NCI-H226 (cell line): ENCODE measurements around the gene UBE2QL1.

Source experiments
- DNase-seq: peaks from one replicate; pipeline ENCODE4 v3.0.0-alpha.2; 2015

The UBE2QL1 gene

GRCh38 chr5:6541256-6542013 is 92.8 kb downstream of the UBE2QL1 start:
- no peak for DNase-seq

DNA sequence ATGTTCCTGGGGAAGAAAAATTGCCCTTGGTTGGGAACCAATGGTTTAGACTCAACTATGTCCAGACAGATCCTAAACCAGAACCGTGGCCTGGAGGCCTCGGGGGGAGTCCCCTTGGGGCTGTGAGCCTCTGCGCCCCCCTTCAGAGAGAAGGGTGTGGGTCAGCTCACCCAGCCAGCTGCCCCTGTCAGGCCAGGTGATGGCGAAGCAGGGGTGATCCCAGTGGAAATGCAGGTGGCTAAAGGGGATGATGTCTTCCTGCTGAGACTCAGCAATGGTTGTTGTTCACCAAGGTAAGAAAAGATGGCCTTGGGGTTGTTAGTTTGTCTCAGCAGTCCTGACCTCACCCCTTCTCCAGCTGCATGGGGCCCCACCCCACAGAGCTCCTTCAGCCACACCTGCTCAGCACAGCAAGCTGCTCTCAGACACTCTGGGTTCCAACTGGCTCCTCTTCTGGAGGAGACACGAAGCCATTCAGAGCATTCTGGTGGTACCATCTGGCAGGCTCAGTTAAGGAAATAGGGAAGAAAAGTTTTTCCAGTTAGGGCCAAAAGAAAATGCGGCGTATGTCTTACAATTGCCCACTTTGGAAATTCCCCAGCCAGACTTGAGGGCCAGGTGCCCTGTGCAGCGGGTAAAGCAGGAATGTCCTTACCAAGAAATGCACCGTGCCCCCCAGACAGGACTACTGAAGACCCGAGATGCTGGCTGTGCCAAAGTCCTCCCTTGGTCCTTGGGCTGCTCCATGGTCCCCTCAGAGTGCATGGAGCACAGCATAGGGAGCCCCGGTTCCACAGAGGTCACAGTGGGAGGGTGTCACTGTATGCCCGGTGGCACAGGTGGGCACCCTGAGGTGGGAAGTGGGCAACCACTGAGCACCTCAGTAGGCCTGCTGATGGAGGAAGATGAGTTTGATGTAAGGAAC is 94.0 kb downstream of the UBE2QL1 start:
- DNase-seq = no peak

GRCh38 chr5:6543346-6543730 is 94.7 kb downstream of the UBE2QL1 start:
- DNase-seq = no peak

DNA sequence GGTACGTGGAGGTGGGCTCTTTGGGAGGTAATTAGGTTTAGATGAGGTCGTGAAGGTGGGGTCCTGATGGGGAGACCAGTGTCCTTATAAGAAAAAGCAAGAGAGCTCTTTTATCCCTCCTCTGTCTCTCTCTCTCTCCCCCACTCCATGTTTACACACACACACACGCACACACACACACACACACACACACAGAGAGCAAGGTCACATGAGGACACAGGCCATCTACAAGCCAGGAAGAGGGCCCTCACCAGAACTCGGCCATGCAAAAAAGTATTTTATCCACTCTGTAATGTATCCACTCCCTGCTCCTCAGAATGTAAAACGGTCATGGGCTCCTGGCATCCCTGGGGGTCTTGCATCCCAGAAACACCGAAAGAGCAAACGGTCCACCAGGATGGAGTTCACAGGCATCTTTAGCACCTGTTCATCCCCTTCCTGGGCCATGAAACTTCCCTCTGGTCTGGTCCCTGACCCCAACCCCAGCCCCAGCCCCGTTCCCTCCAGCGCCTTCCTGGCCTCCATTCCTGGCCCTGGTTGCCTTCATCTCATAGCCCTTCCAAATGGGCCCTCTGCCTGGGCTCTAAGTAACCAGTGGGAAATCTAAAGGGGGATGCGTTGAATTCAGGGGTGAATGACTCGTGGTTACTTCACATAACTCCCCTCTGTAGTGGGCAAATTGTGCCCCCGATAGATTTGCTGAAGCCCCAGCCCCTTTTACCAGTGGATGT is 95.3 kb downstream of the UBE2QL1 start:
- DNase-seq = no peak
